ENCODE data around the gene CYP4Z1.
"Not testable (repeated sequence)": the region's sequence is repeated elsewhere in the genome, so short reads cannot be mapped to it uniquely, and the experiment has no call there.

- not testable (repeated sequence) for TF ChIP-seq ZNF274 (IDR thresholded peaks at IDR 0.05; ENCODE audit: low read depth, low read length); EZH2phosphoT487 (IDR thresholded peaks at IDR 0.05; ENCODE audit: borderline replicate concordance); MAX (IDR thresholded peaks at IDR 0.05); EZH2 (IDR thresholded peaks at IDR 0.05); ATF3 (IDR thresholded peaks at IDR 0.05); JUND (IDR thresholded peaks at IDR 0.05); ZFX (IDR thresholded peaks at IDR 0.05); CEBPB (IDR thresholded peaks at IDR 0.05; ENCODE audit: low read depth); FOSL1 (IDR thresholded peaks at IDR 0.05; ENCODE audit: low read depth); SRF (IDR thresholded peaks at IDR 0.05; ENCODE audit: low read depth); POLR2AphosphoS5 (IDR thresholded peaks at IDR 0.05; ENCODE audit: low read depth, low read length)
- TF ChIP-seq CTCF (IDR thresholded peaks at IDR 0.05 in 2 of 3, conservative IDR thresholded peaks at IDR 0.05 in 1 of 3; ENCODE audit: borderline replicate concordance in 1 of 3, insufficient read depth in 1 of 3, low read depth in 2 of 3, low read length in 2 of 3) (peak in 2 of 3 experiments; percentile 53 to 61; a peak in 4 of 6 replicates), RAD21 (IDR thresholded peaks at IDR 0.05; ENCODE audit: low read depth) (peak; percentile 38; the same call in 1 of the 2 replicates)
These were observed 76.6 kb downstream of the CYP4Z1 start for GRCh38 chr1:47143654-47144053.
